GM19099 (cell line): ENCODE results near the gene PPP1R12B.

ENCODE experiments used
- POLR2A ChIP-seq: IDR thresholded peaks from 3 replicates; pipeline ENCODE4 v1.6.1; 2011; ENCODE audit warnings: low read depth; ENCODE audit not compliant: insufficient read length; ENCODE audit errors: extremely low read depth

PPP1R12B gene

DNA sequence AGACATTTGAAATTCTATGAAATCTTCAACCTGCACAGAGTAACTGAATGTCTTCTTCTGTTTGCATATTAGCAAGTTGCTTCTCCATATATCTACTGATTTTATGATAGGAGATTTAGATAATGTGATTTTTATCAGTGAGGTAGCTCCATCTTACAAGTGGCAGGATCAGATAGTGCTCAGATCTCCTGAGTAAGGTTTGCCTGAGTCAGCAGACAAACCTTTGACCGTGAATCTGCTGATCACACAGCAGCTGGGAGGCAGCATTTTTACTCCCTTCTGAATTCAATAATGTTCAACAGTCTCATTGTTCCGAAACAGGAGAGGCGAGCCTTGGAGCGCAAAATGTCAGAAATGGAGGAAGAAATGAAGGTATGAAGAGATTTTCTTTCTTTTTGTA lies 220.3 kb downstream of the PPP1R12B start:
- no peak for TF ChIP-seq POLR2A

DNA sequence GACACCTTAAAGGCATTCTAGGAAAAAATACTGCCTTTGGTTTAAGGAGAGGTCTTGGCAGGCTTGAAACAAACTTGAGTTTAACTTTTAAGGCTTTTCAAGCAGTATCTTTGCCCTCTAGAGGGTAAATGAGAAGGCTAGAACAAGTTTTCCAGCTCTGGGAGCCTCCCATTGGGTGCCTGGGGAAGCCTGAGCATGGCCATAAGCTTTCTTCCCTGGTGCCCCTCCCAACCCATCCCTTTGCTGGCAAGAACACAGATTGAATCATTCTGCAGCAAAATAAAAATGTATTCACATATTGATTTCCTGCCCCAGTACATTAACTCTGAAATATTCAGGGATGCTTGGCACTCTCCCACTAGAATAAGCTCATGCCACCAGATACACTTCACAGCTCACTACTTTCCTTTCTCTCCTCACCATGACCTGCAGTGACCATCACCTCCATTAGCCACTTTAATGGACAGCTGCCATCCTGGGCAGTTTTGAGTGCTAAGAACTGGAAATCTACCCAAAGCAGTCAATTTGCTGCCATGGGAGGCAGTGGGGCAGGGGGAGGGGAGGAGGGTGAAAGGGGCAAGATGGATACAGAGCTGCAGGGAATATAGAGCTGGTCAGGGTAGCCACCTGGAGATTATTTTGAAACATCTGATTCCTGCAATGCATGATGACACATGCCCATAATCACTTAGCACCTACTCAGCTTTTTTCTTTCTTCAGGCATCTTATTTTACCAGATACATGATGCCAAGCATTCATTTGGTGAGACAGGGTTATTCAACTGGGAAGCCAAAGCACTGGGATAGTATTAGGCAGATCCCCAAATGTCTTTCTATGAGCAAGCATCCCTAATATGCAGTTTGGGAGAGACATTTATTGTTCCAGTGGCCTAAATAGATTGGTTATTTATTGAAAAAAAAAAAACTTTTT lies 221.2 kb downstream of the PPP1R12B start:
- TF ChIP-seq POLR2A = no peak

DNA sequence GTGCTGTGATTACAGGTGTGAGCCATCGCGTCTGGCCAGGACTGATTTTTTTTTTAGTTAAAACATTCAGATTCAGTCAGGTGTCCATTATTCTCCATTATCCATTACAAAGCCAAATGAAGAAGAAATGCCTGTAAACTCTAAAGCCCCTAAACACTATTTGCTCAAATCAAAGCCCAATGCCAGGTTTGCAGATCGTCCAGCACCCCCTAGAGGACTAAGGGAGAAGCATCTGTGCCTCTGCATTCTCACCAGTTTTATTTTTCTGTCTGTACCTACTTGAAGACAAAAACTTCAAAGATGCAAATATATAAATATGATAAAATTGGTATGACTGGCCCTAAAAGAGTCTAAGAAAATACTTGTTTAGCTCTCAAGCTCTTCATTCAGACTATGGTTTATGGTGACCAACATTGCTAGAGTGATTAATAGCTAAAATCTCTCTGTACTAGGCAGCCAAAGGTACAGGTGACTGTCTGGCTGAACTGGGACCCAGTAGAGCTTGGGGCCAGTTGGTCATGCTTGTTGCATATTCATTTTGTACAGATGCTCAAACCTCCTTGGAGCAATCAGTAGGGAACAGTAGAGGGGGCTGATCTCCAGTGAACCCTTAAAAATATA lies 223.3 kb downstream of the PPP1R12B start:
- no peak for TF ChIP-seq POLR2A

DNA sequence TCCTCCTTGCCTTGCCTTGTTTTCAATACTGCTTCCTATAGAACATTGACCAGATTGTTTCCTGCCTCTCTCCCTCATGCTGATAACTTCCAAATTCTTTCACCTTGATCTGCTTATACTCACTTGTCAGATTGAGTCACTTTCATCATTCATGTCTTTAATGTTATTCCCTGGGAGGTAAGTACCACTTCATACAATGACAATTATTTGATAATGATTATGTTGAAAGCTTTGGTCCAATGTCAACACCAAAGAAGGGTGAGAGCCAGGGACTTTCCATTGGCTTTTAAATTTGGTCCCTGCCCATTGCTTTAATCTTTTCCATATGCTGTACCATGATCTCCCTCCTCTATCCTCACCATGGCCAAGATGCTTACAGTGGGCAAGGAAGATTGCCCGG lies 224.4 kb downstream of the PPP1R12B start:
- TF ChIP-seq POLR2A = no peak

DNA sequence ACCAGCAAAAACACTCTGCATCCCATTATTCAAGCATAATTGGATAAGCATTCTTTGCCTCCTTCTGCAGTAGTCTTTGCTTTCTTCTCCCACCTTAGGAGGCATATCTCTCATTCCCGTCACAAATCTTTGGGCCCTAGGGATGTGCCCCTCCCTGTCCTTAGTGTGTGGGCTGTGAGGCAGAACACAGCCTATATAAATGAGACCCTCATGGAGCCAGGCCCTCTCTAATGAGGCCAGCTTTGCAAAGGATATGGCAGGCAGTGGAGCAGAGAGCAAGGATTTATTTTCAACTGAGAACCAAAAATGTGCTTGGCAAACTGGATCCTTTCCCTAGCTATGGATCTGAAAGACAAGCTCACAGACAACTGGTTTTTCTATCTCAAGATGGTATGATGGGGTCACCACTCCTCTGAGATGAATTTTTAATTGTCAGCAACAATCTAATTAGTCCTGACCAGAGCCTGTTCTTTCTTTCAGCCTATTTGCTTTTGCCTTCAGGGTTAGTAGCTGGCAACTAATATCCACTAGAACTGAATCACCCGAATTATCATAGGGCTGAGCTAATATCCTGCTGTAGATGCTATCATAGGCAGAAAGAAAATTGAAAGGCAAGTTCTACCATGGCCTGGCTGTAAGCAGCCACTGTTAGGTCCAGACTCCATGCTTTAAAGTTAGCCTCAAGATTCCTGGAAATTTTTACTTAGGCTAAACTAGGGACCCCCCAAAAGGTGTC lies 227.6 kb downstream of the PPP1R12B start:
- no peak for TF ChIP-seq POLR2A

DNA sequence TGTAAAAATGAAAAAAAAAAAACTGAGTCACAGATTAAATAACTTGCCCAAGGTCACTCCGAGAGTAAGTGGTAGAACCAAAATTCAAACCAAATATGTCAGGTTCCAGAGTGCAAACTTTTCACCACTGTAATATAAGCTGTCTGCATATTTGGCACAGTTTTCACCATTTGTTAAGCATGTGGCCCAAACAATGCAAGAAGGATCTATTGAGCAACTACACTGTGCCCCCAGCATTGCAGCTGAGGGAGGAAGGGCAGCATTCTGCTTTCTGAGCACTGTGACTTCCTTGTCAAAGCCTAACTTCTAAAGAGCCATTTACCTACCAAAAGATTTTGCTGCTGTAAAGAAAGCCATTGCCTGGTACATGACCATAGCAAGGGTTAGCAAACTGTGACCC lies 228.3 kb downstream of the PPP1R12B start:
- TF ChIP-seq POLR2A = no peak

DNA sequence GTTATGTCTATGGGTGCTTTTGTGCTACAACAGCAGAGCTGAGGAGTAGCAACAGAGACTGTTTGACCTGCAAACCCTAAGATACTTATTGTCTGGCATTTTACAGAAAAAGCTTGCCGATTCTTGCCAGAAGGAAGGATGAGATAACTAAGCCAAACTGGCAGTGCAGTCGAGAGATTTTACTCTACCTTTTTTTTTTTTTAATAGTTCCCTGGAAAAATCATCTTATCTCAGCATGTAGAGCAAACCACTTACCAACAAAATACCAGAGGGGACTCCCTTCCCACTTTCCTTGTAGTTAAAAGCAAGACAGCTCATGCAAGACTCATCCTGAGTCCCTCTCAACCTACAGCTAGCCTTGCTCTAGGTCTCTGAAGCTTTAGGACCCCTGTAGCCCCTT lies 228.9 kb downstream of the PPP1R12B start:
- TF ChIP-seq POLR2A = no peak

DNA sequence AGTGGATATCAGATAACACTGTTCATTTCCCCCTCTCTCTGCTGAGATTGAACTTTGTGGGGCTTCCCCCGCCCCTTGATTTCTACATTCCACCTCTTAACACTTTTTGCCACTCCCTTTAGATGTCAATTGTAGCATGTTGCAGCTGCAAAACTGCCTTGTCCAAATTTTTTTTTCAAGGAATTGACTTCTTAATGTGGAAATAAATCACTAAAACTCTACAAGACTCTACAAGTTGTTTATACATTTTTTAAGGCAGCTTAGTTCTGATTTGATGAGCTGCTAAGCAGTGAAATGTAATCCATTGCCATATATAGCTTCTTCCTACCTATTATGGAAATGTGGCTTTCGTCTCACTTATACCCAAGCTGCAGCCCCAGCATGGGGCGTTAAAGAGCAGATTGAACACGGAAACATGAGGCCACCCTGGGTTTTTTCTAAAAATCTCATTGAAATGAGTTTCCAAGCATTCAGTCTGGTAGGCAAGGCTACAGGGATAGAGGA lies 229.6 kb downstream of the PPP1R12B start:
- no peak for TF ChIP-seq POLR2A

DNA sequence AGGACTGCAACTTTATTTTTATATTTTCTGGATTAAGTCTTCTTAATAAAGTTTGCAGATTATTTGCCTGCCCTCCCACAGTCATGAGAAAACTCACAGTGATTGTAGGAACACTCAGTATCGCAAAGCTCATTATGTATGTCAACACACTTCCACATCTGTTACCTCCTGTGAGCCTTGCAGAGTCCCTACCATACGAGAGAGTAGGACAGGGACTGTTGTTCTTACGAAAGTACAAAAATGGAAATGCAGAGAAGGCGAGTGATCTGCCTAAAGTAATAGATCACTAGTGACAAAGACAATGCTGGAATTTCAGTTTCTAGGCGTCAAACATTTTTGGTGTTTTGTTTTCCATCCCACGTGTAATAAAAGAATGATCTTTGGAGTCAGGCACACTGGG lies 230.1 kb downstream of the PPP1R12B start:
- TF ChIP-seq POLR2A = no peak

DNA sequence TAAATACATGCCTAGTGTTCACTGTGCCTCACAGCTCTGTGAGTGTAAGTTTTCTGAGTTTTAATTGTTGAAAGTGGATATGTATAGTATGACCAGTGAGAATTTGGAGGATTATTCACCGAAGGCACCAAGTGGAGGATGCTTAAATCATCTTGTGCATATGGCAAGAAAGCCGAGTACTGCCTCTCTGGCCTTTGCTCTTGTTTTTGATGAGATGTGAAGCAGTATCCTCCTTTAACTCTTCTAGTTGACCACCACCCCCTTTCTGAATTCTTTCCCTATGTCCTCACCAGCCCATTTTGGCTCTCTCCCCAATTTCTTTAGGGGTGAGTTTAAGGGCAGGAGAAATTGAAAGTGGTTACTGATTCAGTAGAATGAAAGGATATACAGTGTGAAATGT lies 231.3 kb downstream of the PPP1R12B start:
- TF ChIP-seq POLR2A = no peak

DNA sequence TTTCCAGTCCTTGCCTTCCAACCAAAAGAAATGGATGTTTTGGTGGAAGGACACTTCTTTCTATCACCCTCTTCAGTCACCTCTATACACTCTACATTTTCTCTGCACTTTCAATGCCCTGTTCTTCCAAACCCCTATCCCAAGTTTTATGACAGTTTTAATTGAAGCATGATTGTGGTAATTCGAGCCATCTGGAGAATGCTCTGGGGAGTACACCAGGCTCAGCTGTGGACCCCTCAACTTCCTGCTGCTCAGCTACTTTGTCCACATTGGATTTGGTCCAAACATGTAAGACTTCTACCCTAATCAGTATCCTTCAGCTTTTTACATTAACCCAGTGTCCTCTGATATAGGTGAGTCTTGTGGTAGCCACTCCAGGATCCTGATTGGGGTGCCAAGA lies 232.1 kb downstream of the PPP1R12B start:
- TF ChIP-seq POLR2A = no peak

DNA sequence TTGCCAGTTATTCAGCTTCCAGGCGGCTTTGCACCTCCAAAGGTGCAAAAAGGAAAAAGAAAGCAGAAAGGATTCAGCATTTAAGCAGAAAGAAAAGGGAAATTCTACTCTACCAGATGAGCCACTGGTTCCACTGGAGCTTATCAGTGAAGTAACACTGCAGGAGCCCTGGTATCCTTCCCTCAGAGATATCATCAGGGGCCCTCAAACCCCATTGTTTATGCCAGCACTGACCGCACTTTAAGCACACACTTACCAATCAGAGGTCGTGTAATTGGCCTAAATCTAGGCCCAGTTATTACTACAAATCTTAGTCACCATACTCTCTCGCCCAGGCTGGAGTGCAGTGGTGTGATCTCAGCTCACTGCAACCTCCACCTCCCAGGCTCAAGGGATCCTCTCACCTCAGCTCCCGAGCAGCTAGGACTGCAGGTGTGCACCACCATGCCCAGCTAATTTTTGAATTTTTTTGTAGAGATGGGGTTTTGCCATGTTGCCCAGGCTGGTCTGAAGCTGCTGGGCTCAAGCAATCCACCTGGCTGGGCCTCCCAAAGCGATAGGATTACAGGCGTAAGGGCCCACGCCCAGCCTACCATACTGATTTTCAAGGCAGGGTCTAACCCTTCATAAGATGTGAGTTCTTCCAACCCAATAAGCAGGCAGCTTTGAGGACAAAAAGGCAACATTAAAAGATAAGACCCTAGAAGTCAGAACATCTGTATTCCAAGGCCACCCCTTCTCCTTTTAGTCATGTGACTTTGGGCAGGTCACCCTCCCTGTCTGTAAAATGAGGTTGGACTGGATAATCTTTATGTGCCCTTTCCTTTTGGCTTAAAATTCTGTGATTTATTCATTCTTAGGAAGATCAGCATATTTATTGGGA lies 236.4 kb downstream of the PPP1R12B start:
- TF ChIP-seq POLR2A = no peak

DNA sequence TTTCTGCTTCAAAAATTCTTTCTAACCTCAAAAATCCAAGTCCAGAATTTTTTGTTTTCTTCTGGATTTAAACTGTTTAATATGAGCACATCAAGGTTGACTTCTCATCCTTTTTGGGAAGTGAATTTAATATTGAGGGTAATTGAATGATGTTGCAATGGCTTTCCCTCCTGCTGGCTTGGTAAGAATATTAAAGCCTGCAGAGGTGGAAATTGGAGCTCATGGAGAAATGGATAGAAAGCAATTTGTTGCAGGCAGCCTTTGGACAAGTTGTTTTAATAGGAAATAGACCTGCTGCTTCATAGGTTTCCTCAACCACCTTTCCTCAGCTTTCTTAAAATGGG lies 237.1 kb downstream of the PPP1R12B start:
- no peak for TF ChIP-seq POLR2A

DNA sequence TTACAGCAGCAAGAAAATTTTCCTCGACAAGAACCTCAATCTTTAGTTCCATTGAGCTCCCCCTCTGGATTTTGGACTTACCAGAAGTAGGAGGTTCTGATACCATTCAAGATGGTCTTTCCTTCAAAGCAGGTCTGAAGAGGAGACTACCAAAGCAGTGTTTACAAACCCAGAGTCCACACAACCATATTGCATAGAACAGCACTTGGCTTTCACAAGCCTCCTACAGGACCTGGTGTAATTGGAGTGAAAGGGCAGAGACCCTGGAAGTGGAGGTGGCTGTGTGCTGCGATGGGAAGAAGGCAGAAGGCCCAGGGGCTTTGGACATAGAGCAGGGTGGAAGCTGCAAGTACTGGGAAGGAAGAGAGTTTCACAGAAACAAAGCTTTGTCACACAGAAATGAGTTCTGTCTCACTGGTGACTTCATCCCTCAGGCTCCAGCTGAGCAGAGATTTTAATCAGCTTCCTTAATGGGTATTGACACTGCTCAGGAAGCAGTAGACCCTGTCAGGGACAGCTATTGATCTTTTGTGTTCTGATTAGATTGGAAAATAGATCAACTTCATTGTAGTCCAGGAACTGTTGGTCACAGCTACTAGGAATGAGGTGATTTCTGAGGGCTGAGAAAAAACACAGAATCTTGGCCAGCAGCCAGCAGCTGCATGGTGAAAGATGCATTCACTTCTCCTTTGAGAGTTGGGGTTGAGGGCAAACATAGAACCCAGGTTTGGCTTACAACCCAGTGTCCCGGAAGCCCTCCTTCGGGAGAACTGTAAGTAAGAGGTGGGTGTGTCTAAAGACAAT lies 237.7 kb downstream of the PPP1R12B start:
- no peak for TF ChIP-seq POLR2A
